H1 (cell line): ENCODE measurements around the gene CLDN14. TPM values are rescaled to one million over a fixed set of nuclear protein-coding genes. Genes with fewer than 3 reads are reported as not detected.

Experiments used
- CTCF ChIA-PET: fragments of 300-600 bp; sonication (Branson Sonifier 250); formaldehyde crosslinking; loops from one replicate; lab custom pipeline; 2021; ENCODE audit not compliant: partially characterized antibody; lab: Charles Lee
- POLR2A ChIA-PET: fragments of 300-600 bp; sonication (Branson Sonifier 250); formaldehyde crosslinking; loops from one replicate; lab custom pipeline; 2021; ENCODE audit warnings: inconsistent platforms; ENCODE audit not compliant: partially characterized antibody; lab: Charles Lee
- DNase-seq, 2 experiments: peaks; one replicate each; pipeline versions ENCODE4 v3.0.0 to v3.0.0-alpha.2; 2010 to 2022; ENCODE audit warnings: low spot score in 2 of 2, low read depth in 1 of 2, mixed read lengths in 1 of 2
- FAIRE-seq: peaks from 2 replicates; lab custom pipeline; 2011; peaks lifted over from hg19 to GRCh38; lab: Jason Lieb, UNC
- H2AFZ ChIP-seq: 2 replicates; pipeline ENCODE4 v1.8.1; 2012; ENCODE audit warnings: low read length, inconsistent platforms
- H2AK5ac ChIP-seq: 2 replicates; pipeline ENCODE4 v1.6.1; 2013; ENCODE audit warnings: low read depth, low read length
- H2BK120ac ChIP-seq: replicated peaks from 2 replicates; pipeline ENCODE3; 2013; ENCODE audit warnings: low read depth, low read length, inconsistent platforms
- H2BK12ac ChIP-seq: 2 replicates; pipeline ENCODE4 v1.6.1; 2013; ENCODE audit warnings: low read depth, low read length
- H2BK15ac ChIP-seq: 2 replicates; pipeline ENCODE4 v1.6.1; 2013; ENCODE audit warnings: low read length
- H2BK20ac ChIP-seq: 2 replicates; pipeline ENCODE4 v1.6.1; 2013; ENCODE audit warnings: low read length
- H2BK5ac ChIP-seq: 2 replicates; pipeline ENCODE4 v1.6.1; 2013; ENCODE audit warnings: low read depth, low read length
- H3K14ac ChIP-seq: 2 replicates; pipeline ENCODE4 v1.6.1; 2013; ENCODE audit warnings: inconsistent platforms; ENCODE audit not compliant: insufficient read length
- H3K18ac ChIP-seq: 2 replicates; pipeline ENCODE4 v1.6.1; 2013; ENCODE audit warnings: low read length; ENCODE audit errors: extremely low read depth
- H3K23ac ChIP-seq: 2 replicates; pipeline ENCODE4 v1.6.1; 2013; ENCODE audit warnings: inconsistent platforms; ENCODE audit not compliant: insufficient read length
- H3K23me2 ChIP-seq: 2 replicates; pipeline ENCODE4 v1.6.1; 2013; ENCODE audit warnings: low read depth, low read length
- H3K27ac ChIP-seq: 2 replicates; pipeline ENCODE4 v1.6.1; 2011; ENCODE audit warnings: low read depth, low read length, inconsistent platforms
- H3K27me3 ChIP-seq, 4 experiments: replicated peaks in 1 of 4; 1 replicate in 1 of 4; 2 replicates in 3 of 4; pipeline versions ENCODE4 v1.6.1 to v1.8.1; 2011 to 2013; ENCODE audit warnings: low read length in 3 of 4, mild to moderate bottlenecking in 3 of 4, inconsistent platforms in 2 of 4, mixed read lengths in 2 of 4, moderate library complexity in 1 of 4; ENCODE audit not compliant: control insufficient read depth in 3 of 4, insufficient read depth in 3 of 4; ENCODE audit errors: extremely low read depth in 1 of 4
- H3K36me3 ChIP-seq, 4 experiments: 2 replicates each; pipeline versions ENCODE4 v1.6.1 to v1.8.1; 2011 to 2013; ENCODE audit warnings: mild to moderate bottlenecking in 4 of 4, low read length in 3 of 4, moderate library complexity in 2 of 4, control low read depth in 1 of 4, inconsistent platforms in 1 of 4; ENCODE audit not compliant: insufficient read depth in 4 of 4, control insufficient read depth in 2 of 4
- H3K4ac ChIP-seq: replicated peaks from 2 replicates; pipeline ENCODE3; 2013; ENCODE audit warnings: low read length, low read depth, mixed read lengths, inconsistent platforms; ENCODE audit not compliant: insufficient read length
- H3K4me1 ChIP-seq, 4 experiments: replicated peaks in 1 of 4; 1 replicate in 1 of 4; 2 replicates in 3 of 4; pipeline versions ENCODE4 v1.6.1 to v1.8.1; 2011 to 2013; ENCODE audit warnings: low read length in 3 of 4, inconsistent platforms in 2 of 4, mixed read lengths in 1 of 4; ENCODE audit not compliant: insufficient read depth in 4 of 4, control insufficient read depth in 3 of 4
- H3K4me2 ChIP-seq, 2 experiments: 2 replicates each; pipeline versions ENCODE4 v1.6.1 to v1.8.1; 2011 to 2013; ENCODE audit warnings: low read depth in 2 of 2, low read length in 2 of 2, control low read depth in 1 of 2, inconsistent platforms in 1 of 2, mild to moderate bottlenecking in 1 of 2; ENCODE audit not compliant: insufficient read depth in 1 of 2
- H3K4me3 ChIP-seq, 4 experiments: fragments of 200-600, 300-600 bp in 1 of 4; sonication (generic), shearing (Covaris generic), sonication (Bioruptor Twin) in 1 of 4; 2 replicates each; pipeline versions ENCODE4 v1.5.1 to v1.8.1; 2011 to 2016; ENCODE audit warnings: low read length in 4 of 4, low read depth in 3 of 4, control low read depth in 2 of 4, inconsistent platforms in 2 of 4, mild to moderate bottlenecking in 2 of 4, mixed read lengths in 1 of 4, moderate library complexity in 1 of 4; ENCODE audit not compliant: insufficient read depth in 2 of 4; ENCODE audit errors: extremely low read depth in 1 of 4
- H3K56ac ChIP-seq: replicated peaks from 2 replicates; pipeline ENCODE3; 2013; ENCODE audit warnings: low read depth, mild to moderate bottlenecking, mixed read lengths, low read length, inconsistent platforms; ENCODE audit not compliant: insufficient read length
- H3K79me1 ChIP-seq: 2 replicates; pipeline ENCODE4 v1.6.1; 2013; ENCODE audit warnings: low read depth, low read length, control low read depth
- H3K79me2 ChIP-seq, 2 experiments: 2 replicates each; pipeline versions ENCODE4 v1.6.1 to v1.8.1; 2012 to 2013; ENCODE audit warnings: low read length in 2 of 2, mild to moderate bottlenecking in 2 of 2, inconsistent platforms in 1 of 2; ENCODE audit not compliant: insufficient read depth in 2 of 2, control insufficient read depth in 1 of 2
- H3K9ac ChIP-seq, 4 experiments: replicated peaks in 1 of 4; 1 replicate in 1 of 4; 2 replicates in 3 of 4; pipeline versions ENCODE4 v1.6.1 to v1.8.1; 2011 to 2013; ENCODE audit warnings: low read depth in 3 of 4, low read length in 3 of 4, control low read depth in 2 of 4, mild to moderate bottlenecking in 2 of 4, moderate library complexity in 2 of 4, inconsistent platforms in 1 of 4; ENCODE audit errors: extremely low read depth in 1 of 4
- H3K9me3 ChIP-seq, 2 experiments: 2 replicates each; pipeline versions ENCODE4 v1.6.1 to v1.8.1; 2012 to 2013; ENCODE audit warnings: mild to moderate bottlenecking in 2 of 2, moderate library complexity in 2 of 2, control low read depth in 1 of 2, inconsistent platforms in 1 of 2, low read depth in 1 of 2, low read length in 1 of 2, mixed read lengths in 1 of 2; ENCODE audit not compliant: insufficient read depth in 2 of 2
- H4K20me1 ChIP-seq, 2 experiments: replicated peaks in 1 of 2; 2 replicates each; pipeline versions ENCODE3 to v1.8.1; 2011 to 2013; ENCODE audit warnings: inconsistent platforms in 2 of 2, low read length in 2 of 2, mild to moderate bottlenecking in 1 of 2; ENCODE audit not compliant: insufficient read depth in 2 of 2, control insufficient read depth in 1 of 2
- H4K5ac ChIP-seq: 2 replicates; pipeline ENCODE4 v1.6.1; 2013; ENCODE audit warnings: low read length, low read depth, mixed read lengths, inconsistent platforms; ENCODE audit not compliant: insufficient read length
- H4K8ac ChIP-seq: 2 replicates; pipeline ENCODE4 v1.8.0; 2013; ENCODE audit warnings: mild to moderate bottlenecking, moderate library complexity, low read length, inconsistent platforms; ENCODE audit not compliant: insufficient read depth; ENCODE audit errors: extremely low read depth
- H4K91ac ChIP-seq: replicated peaks from 2 replicates; pipeline ENCODE3; 2013; ENCODE audit warnings: low read length, mixed read lengths, inconsistent platforms; ENCODE audit not compliant: insufficient read length
- ASH2L ChIP-seq: fragments of 200-600, 300-600 bp; sonication (generic); IDR thresholded peaks from one replicate; pipeline ENCODE4 v1.7.1; 2017; ENCODE audit warnings: low read length
- EP300 ChIP-seq, 2 experiments: IDR thresholded peaks; 1 replicate in 1 of 2; 2 replicates in 1 of 2; pipeline ENCODE4 v1.6.1; 2011 to 2012; ENCODE audit warnings: low read depth in 2 of 2, low read length in 2 of 2, mild to moderate bottlenecking in 2 of 2, borderline replicate concordance in 1 of 2, inconsistent platforms in 1 of 2, moderate library complexity in 1 of 2
- EZH2 ChIP-seq: fragments of 200-600 bp; sonication (generic); IDR thresholded peaks from 2 replicates; pipeline ENCODE4 v1.7.1; 2012; ENCODE audit warnings: low read depth, mild to moderate bottlenecking, moderate library complexity, low read length, inconsistent platforms; ENCODE audit not compliant: severe bottlenecking
- FOSL1 ChIP-seq: IDR thresholded peaks from 2 replicates; pipeline ENCODE4 v1.6.1; 2011; ENCODE audit warnings: mild to moderate bottlenecking, low read depth, low read length, moderate library complexity; ENCODE audit not compliant: insufficient read depth
- KDM1A ChIP-seq: fragments of 200-600, 300-600 bp; sonication (generic); IDR thresholded peaks from 2 replicates; pipeline ENCODE4 v1.7.1; 2016; ENCODE audit warnings: mild to moderate bottlenecking, low read length, borderline replicate concordance
- KDM4A ChIP-seq: IDR thresholded peaks from one replicate; pipeline ENCODE4 v1.7.1; 2012; ENCODE audit warnings: low read depth, mild to moderate bottlenecking, moderate library complexity, low read length, inconsistent platforms; ENCODE audit not compliant: severe bottlenecking
- RAD21 ChIP-seq, 2 experiments: IDR thresholded peaks in 1 of 2; conservative IDR thresholded peaks in 1 of 2; 2 replicates each; pipeline ENCODE4 v1.6.1; 2011; ENCODE audit warnings: low read depth in 2 of 2, low read length in 2 of 2, improper control_type of control experiment in 1 of 2, inconsistent platforms in 1 of 2, mild to moderate bottlenecking in 1 of 2, moderate library complexity in 1 of 2
- RBBP5 ChIP-seq: IDR thresholded peaks from 2 replicates; pipeline ENCODE4 v1.7.1; 2012; ENCODE audit warnings: low read depth, mild to moderate bottlenecking, inconsistent platforms, low read length, moderate library complexity, borderline replicate concordance
- RNF2 ChIP-seq: fragments of 200-900, 300-1000 bp; sonication (generic); IDR thresholded peaks from 2 replicates; pipeline ENCODE4 v1.7.1; 2016; ENCODE audit warnings: borderline replicate concordance, low read depth, mild to moderate bottlenecking, antibody characterized with exemption, low read length; ENCODE audit not compliant: poor library complexity, severe bottlenecking; ENCODE audit errors: missing control alignments
- SUZ12 ChIP-seq: fragments of 200-600 bp; sonication (generic); IDR thresholded peaks from 2 replicates; pipeline ENCODE4 v1.6.1; 2012; ENCODE audit warnings: mild to moderate bottlenecking, inconsistent platforms, low read length, moderate library complexity, mixed read lengths
- WGBS, 2 experiments: shearing (Covaris generic) in 1 of 2; methylation state at CpG; one replicate each; pipeline versions ENCODE4 v1.1.6 to v1.1.7; 2013 to 2015; ENCODE audit warnings: low lambda C conversion rate in 2 of 2, mixed read lengths in 2 of 2, inconsistent platforms in 1 of 2, low coverage in 1 of 2, missing lambda C conversion rate in 1 of 2; ENCODE audit not compliant: insufficient replicate concordance in 2 of 2, insufficient coverage in 1 of 2, insufficient read length in 1 of 2; ENCODE audit errors: extremely low coverage in 1 of 2, missing lambda C conversion rate in 1 of 2; 5-methylcytosine and 5-hydroxymethylcytosine counted together
- polyA plus RNA-seq, 7 experiments: library from polyadenylated mRNA; depleted of rRNA in 3 of 7; stranded (reverse) in 5 of 7; unstranded in 2 of 7; fragments of >200 nt in 5 of 7; fragments of 200-250 nt in 2 of 7; gene quantifications; 1 replicate in 5 of 7; 2 replicates in 1 of 7; 4 replicates in 1 of 7; pipeline versions ENCODE4 v1.2.1 to v1.2.3, GENCODE V29; 2011 to 2013; ENCODE audit warnings: missing spikeins in 2 of 7, mixed read lengths in 2 of 7
- total RNA-seq: library from RNA; stranded (reverse); fragmentation: NEBNext Ultra II Directional; extraction: Animal tissue kit (Norgen Biotek cat#: 25700); gene quantifications from 2 replicates; pipeline ENCODE4 v1.2.1, GENCODE V29; 2021

Gene CLDN14
- total and polyA plus RNA-seq, 2 of the 8 experiments (the other 6 are each of a cell fraction or from before 2014, with no cell fraction given) = 0.08 TPM; not detected in 1

DNA sequence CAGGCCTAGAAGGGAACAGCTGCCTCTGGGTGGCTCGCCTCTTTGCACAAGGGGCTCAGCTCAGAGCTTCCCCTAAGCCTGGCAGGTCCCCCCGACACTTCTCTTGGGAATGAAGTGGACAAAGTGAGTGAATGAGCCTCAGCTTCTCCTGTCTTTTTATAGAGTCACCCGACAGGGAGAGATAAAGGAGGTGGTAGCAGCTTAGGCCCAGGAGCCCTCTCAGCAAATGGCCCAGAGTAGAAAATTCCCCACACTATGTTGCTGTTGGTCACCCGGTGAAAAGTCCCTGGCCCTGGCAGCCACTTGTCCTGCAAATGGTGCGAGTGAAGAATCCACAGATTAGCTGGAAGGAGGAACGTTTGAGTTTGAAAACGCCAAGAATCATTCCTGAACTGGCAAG is 2.4 kb downstream of the CLDN14 start:
- no peak overlapping the region for H4K5ac ChIP-seq
- peaks cover 3% of the 10 kb centered on the region; the same call in 1 of the 2 replicates for H3K23me2 ChIP-seq
- H3K9me3 ChIP-seq = no peaks in the 10 kb centered on the region
- no peak overlapping the region for H2AK5ac ChIP-seq
- H3K14ac ChIP-seq = no peak overlapping the region
- no peak overlapping the region for H3K27ac ChIP-seq
- DNase-seq (no peak), FAIRE-seq (no peak)
- H4K8ac ChIP-seq = no peak overlapping the region
- H2BK120ac ChIP-seq = no peak overlapping the region
- no peak overlapping the region for H2AFZ ChIP-seq
- no peak overlapping the region for H3K18ac ChIP-seq
- TF ChIP-seq EZH2 = no peak
- no peak for TF ChIP-seq RAD21 (IDR thresholded peaks at IDR 0.05 in 1 of 2, conservative IDR thresholded peaks at IDR 0.05 in 1 of 2; ENCODE audit: low read depth in 2 of 2, low read length in 2 of 2)
- TF ChIP-seq SUZ12 = no peak
- TF ChIP-seq EP300 (IDR thresholded peaks at IDR 0.05; ENCODE audit: borderline replicate concordance in 1 of 2, low read depth in 2 of 2, low read length in 2 of 2) = no peak
- no peak for TF ChIP-seq RNF2
- no peak for TF ChIP-seq ASH2L
- no peak for TF ChIP-seq KDM1A
- no peak for TF ChIP-seq FOSL1
- TF ChIP-seq RBBP5 = no peak
- no peak for TF ChIP-seq KDM4A
- H2BK5ac ChIP-seq = no peak overlapping the region
- H2BK15ac ChIP-seq = no peak overlapping the region
- H2BK12ac ChIP-seq = no peak overlapping the region
- H4K20me1 ChIP-seq = no peaks in the 10 kb centered on the region
- WGBS, 2 experiments = 87% methylated on average over 7 of the region's 7 CpGs; no CpG with 5 or more reads in 1 of the 2 experiments
- H3K27me3 ChIP-seq = no peaks in the 10 kb centered on the region
- no peak overlapping the region for H3K9ac ChIP-seq
- no peak overlapping the region for H3K23ac ChIP-seq
- H3K56ac ChIP-seq = no peak overlapping the region
- H3K79me2 ChIP-seq = no peaks in the 10 kb centered on the region
- no peaks in the 10 kb centered on the region for H3K36me3 ChIP-seq
- no peak overlapping the region for H3K4me2 ChIP-seq
- CTCF ChIA-PET = interaction anchor here (0.7 to 3.6 kb wide), 13 partner anchors 10 to 185 kb away, joined by 3 to 19 read pairs (median 4); no protein-coding TSS in a partner anchor
- no peaks in the 10 kb centered on the region for H3K79me1 ChIP-seq
- POLR2A ChIA-PET = interaction anchor here (0.5 to 0.6 kb wide), 2 partner anchors 27 to 117 kb away, joined by 3 to 4 read pairs; no protein-coding TSS in a partner anchor
- H3K4me3 ChIP-seq = no peak overlapping the region
- no peak overlapping the region for H4K91ac ChIP-seq
- H3K4me1 ChIP-seq = no peaks in the 10 kb centered on the region
- H2BK20ac ChIP-seq = no peak overlapping the region
- no peak overlapping the region for H3K4ac ChIP-seq
